Activated CD8-positive, alpha-beta memory T cell treated with anti-CD3 and anti-CD28 coated beads, Interleukin-2, amount 50 U/mL, for 4 hours (primary cell): ENCODE measurements around the gene SLPI.

Source experiments
- DNase-seq: peaks from one replicate; pipeline ENCODE4 v3.0.0-alpha.2; 2020

SLPI gene, protein sequence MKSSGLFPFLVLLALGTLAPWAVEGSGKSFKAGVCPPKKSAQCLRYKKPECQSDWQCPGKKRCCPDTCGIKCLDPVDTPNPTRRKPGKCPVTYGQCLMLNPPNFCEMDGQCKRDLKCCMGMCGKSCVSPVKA

DNA sequence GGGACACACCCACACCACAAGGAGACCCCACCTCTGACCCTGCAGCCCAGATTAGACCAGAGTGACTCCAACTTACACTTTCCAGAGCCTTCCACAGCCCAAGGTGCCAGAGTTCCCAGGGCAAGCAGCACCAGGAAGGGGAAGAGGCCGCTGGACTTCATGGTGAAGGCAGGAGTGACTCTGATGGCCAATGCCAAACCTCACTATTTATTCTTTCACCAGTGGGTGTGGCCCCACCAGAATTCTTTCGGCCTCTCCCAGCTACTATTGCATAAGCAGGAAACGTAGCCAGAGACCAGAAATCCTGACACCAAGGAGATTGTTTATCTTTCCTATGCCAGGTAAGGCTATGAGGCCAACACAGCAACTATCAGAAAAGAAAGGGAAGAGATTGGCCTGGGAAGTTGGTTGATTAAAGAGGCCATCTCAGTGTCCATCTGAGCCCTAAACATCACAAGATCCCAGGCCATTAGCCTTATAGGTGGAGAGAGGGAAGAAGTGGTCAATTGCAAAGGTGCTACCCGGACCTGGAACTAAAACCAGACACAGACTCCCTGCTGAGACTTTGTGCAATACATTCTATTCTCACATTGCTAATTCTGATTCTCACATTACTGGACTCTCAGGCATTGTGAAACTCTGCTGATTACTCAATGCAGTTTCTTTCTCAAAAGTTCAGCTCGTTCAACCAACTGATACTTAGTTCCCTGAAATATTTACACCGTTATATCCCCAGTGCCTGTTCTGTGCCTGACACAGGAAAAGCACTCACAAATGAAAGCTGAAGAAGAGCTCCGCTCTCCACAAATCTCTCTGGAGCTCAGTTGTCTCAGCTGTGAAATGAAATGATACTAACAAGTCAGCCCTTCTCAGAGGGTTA lies at the start of gene SLPI:
Gene SLPI (minus strand): TSS at position 182 of the 880 bp plus-strand sequence. CDS start 21 bp downstream, at position 161.
- DNase-seq = no peak

DNA sequence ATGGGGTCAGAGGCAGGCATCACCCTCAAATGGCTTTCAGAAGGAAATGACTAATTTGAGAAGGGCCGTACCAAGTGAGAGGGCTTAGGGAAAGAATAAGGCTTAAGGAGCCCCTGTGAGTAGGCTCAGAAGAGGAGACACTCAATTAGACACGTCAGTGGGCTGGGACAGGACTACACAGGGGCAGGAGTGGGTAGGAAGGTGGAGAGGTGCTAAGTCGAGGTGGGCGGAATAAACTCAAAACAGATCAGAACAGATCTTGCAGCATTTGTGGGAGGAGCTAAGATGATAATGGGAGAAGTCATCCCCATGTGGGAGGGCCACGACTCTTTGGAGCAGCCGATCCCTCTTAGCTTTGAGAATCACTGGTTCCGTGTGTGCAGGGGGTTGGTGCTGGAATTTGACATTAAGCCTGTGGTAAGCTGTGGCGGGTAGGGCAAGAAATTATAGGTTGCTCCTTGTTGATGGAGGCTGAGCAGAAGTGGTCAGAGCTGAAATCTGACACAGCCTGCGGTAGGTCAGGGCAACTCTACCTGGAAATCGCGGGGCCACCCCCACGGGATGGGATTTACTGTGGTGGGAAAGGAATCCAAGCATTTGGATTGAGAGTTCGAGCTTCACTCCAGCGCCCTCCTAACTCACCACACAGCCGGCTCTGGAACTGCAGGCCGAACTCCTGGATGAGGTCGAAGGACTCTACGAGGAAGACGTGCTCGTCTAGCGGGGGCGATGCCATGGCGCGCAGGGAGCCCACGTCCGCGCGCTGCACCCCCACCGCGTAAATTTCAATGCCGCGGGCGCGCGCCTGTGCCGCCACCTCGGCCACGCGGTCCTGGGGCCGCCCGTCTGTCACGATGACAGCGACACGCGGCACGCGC lies 49.5 kb upstream of the SLPI start:
- DNase-seq = no peak

DNA sequence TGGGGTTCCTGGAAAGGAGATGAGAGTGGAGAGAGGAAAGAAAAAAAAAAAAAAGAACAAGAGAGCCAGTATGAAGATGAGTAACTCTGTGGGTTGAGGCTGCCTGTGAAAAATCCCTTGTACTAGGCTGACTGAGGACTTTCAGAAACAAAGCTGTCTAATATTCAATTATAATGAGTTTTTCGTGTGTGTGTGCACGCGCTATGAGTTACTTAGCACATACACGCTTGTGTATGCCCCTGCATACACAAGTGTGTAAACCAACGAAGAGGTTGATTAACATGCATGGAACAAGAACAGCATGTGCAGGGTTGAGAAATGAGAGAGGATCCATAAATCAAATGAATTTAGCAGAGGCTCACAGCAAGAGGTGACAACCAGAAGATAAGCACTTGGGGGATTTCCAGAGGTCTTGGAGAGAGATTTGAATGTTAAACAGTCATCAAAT lies 47.5 kb upstream of the SLPI start:
- DNase-seq = no peak

DNA sequence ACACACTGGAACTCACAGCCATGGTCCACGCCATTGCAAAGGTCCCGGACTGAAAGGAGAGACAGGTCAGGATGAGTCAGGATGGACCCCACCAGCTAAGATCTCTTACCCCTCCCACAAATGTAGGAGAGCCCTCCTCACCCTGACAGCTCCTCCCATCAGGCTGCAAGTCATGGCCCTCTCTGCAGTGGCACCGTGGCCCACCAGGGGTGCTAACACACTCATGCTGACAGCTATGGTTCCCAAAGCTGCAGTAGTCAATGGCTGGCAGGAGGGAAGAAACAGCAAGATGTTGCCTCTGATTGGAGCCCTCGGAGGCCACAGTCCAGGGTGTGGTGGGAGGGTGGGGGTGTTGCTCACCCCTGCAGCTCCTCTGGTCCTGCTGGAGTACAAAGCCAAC lies 46.6 kb upstream of the SLPI start:
- DNase-seq = no peak

DNA sequence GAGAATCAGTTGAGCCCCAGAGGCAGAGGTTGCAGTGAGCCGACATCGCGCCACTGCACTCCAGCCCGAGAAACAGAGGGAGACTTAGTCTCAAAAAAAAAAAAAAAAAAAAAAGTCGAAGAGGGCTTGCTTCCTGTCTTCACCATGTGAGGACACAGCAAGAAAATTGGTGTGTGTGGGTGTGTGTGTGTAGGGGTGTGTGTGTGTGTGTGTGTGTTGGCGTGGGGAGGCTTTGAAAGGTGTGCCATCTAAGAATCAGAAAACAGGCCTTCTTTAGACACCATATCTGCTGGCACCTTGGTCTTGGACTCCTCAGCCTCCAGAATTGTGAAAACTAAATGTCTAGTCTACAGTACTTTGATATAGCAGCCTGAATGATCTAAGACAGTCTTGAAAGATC lies 45.4 kb upstream of the SLPI start:
- DNase-seq = no peak

DNA sequence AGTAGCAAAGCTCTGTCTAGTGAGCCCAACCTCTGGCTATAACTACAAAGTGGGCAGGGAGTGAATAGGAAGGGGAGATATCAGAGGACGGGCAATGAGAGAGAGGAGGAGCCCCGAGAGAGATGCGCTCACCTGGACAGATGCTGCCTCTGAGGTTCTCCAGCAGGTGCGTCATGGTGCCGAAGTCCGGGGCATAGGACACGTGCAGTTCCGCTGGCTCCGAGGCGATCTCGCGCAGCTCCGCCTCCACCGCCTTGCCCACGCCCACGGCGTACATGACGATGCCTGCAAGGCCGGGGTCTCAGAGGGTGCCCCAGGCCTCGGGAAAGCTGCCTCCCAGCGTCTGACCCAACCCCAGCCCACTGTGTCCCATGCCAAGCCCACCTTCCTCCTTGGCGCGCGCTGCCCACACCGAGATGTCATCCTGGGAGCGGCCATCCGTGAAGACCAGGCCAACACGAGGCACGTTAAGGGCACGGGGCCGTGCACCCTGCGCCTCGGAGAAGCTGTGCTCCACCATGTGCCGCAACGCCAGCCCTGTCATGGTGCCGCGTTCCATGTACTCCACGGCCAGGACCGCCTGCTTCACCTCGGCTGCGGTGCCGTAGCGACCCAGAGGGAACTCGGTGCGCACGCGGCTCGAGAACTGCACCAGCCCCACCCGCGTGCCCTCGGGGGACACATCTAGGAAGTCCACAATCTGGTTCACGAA lies 43.6 kb upstream of the SLPI start:
- no peak for DNase-seq

DNA sequence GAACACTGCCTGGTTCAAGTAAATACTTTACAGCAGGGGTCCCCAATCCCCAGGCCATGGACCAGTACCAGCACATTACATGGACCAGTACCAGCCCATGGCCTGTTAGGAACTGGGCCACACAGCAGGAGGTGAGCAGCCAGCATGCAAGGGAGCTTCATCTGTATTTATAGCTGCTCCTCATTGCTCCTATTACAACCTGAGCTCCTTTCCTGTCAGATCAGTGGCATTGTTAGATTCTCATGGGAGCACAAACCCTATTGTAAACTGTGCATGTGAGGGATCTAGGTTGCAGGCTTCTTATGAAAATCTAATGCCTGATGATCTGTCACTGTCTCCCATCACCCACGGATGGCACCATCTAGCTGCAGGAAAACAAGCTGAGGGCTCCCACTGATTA lies 40.3 kb upstream of the SLPI start:
- no peak for DNase-seq

DNA sequence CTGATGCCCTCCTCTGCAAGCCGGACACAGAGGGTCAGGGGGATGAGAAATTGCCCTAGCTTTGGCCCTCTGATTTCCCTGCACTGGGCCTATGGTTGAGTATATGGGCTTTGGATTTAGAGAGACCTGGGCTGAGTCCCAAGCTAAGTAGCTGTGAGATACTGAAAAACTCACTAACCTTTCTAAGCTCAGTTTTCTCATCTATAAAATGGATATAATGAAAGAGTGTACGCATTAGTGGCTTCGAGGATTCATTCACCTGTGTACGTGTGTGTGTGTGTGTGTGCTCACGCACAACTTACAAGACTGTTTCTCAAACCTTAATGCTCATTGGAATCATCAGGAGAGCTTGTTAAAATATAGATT lies 39.6 kb upstream of the SLPI start:
- no peak for DNase-seq

DNA sequence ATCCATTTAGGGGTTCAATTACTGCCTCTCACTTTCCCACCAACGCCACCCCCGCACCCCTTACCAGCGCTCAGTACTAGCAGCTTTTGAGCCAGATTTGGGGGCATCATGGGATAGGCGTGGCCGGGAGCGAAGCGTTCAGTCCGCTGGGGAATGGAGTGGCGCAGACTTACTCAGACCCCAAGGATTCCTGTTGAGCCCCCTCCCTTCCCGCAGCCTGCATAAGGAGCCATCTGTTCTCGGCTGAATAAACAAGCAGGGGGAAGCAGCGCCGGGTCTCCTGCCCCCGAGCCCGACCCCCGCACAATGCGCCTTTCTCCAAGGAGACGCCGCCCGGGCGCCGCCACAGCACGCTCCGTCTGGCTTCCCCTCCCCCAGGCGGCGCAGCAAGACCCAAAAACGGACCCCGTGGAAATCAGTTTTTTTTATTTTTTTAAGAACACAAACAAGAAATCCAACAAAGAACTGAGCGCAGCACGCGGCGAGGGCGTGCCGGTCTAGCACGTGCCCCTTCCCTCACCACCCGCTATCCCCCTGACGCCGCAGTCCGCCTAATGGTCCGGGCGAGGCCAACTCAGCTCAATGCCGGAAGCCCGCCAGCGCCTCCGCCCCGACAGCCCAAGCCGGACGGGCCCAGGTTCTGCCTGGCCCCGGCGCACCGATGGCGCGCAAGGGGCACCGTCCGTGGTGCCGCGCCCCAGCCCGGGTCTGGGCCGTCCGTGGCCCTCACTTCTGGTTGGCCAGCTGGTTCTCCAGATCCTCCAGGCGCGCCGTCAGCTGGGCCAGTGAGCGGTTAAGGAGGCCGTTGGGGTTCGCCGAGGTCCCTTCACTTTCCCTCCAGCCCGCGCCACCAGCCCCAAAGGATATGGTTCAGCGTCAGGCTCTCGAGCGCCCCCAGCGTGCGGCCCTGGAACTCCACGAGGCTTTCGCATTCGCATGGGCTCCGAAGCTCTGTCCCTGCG lies 39.0 kb upstream of the SLPI start:
- DNase-seq = peak; percentile 84

DNA sequence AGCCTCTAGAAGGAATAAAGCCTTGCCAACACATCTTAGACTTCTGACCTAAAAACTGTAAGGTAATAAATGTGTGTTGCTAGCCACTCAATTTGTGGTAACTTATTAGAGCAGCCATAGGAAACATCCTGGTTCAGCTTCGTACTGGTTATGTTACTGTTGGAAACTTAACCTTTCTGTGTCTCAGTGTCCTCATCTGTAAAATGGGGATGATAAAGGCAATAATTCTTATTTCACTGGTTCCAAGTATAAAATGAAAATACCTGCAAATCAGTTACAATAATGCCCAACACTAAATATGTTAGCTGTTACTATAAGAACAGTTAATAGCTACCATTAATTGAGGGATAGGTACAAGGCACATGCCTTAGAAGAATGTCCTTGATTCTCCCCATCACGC lies 38.0 kb upstream of the SLPI start:
- DNase-seq = no peak

DNA sequence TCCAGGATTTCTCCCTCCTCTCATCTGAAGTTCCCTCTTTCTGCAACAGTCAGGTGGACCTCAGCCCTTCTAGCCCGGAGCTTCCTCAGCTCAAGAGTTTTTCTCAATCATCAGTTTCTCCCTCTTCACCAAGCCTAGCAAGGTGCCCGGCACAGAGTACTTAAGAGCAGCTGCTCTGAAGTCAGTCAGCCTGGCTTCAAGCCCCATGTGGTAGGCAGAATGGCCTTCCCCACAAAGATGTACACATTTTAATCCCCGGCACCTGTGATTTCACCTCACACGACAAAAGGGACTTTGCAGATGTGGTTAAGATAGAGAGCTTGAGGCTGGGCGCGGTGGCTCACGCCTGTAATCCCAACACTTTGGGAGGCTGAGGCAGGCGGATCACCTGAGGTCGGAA lies 37.2 kb upstream of the SLPI start:
- no peak for DNase-seq

DNA sequence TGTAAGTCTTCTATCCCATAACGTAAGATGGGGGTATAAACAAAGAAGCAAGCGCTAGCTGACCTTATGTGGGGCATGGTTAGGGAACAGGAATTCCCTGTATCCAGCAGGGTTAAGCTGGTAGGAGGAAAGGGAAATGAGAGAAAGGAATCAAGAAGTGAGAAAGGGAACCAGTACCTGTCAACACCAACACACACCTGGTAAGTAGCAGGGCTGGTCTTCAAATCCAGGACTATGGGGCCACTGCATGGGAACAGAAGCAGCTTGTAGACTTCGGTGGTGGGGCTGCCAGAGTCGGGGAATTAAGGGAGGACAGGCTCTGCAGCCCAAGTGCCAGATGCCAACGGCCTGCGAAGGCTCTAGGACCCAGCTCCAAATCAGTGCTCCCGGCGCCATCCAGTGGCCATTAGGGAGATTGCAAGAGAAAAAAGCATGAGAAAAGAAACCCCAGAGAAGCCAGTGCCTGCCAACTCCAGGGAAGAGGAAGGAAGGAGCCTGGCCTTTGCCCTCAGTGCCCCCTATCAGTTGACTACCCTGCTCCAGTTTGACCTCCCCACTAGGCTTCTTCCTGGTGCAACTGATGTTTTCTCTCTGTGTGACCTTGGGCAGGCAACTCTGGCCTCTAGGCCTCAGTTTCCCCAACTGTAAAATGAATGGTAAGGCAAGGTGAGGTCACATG lies 36.5 kb upstream of the SLPI start:
- peak; percentile 63 for DNase-seq

DNA sequence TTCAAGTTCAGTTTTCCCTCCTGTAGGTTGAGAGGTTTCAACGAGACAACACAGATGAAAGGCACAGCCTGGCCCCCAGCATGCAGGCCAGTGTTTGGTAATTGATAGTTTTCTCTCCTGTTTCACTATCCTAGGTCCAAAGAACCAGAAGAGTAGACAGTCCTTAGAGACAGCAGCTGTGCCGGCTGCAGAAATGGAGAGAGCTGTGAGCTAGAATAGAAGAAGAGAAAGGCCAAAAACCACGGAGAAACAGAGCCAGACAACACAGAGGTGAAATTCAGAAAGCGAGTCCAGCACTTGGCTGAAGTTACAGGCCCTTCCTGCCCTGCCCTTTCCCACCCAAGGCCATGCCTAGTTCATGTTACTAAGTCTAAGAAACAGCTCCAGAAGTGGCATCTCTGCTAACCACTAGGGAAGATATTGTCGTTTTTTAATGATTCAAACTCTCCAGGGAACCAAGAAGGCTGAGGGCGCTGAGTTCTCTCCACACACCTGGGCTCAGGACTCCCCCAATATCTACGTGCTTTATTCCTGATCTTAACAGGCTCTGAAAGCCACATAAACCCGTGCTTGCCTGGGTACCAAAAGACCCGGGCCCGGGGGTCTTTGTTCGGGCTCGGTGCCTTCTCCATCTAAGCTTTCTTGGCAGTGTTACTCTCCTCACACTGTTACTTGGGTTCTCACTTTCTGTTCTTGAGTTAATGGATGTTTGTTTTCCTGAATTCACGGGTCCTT lies 35.7 kb upstream of the SLPI start:
- no peak for DNase-seq

DNA sequence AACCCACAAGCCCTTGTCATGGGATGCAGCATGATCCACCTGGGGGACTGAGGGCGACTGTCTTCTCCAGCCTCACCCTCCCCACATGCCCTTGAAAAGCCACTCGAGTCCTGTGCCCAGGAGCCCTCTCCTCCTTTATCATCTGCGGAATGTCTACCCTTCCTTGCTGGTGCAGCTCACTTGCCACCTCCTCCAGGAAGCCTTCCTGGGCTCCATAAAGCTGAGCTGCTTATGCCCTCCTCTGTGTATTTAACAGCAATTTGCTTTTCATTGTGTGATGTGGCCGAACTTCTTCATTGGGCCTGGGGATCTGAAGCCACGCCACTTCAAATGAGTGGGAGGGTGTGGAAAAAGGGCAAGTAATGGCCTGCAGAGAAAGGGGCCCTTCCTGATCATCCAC lies 34.5 kb upstream of the SLPI start:
- DNase-seq = no peak

DNA sequence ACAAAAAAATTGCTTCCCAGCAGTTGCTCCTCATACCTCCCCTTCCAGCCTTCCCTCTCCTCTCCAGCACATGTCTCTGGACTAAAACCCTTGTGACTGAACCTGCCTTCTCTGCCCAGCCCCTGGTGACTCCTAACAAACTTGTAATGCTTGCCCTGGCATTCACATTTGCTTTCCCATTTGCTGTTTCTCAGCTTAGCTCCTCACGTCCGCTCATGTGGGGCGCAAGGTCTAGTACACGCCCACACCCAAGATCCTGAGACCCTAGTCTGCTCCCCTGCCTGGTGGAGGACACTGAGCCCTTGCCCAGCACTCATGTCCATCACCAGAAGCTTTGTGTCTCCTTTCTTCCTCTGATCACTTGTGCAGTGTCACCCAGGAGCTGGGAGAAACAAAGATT lies 34.0 kb upstream of the SLPI start:
- no peak for DNase-seq

DNA sequence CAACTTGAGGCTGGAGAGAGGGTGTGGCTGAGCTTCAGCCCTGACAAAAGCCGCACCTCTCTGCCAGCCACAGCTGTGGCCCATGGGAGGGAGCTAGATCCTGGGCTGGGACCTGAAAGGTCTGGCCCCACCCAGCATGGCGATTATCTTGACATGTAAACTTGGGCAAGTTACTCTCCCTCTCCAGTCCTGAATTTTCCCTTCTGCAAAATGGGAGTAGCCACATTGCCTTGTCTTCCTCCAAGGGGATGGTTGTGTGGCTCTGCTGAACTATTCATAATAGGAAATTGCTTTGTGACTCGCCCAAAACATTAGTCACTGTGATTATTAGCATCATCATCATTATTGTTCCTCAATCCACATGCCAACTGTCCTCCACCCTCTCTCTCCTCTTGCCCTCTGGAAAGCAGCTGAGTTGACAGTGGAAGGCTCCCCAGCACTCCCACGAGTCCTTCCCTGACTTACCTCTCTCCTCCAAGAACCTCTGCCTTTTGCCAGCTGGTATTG lies 29.2 kb upstream of the SLPI start:
- no peak for DNase-seq

DNA sequence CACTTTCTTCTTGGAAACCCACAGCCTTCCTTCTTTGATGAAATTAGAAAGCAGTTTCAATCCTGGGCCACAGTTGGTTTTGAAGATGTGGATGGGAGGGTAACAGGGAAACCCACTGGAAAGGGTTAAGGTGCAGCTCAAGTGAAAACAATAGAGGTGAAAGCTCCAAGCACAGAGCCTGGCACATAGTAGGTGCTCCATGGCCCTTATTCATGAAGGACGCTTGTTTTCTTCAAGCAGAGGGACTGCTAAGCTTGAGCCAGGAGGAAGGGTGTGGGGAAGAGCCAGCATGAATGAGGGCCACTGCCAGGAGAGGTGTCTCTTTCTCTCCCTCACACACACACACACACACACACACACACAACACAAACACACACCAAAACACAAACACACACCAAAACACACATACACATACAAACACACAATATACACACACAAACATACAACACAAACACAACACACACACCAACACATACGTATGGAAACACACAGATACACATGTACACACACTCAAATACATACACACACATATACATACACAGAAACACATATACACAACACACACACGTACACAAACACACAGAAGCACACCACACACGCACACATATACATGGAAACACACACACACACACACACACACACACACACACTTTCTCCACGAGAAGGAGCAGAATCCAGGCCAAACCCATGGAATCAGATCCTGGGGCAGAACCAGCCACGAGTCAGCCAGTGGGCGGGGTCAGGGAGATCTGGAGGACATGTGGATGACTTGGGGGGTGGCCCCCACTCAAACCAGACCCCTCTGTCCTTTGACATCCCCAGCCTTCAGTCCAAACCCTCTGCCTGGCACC lies 28.6 kb upstream of the SLPI start:
- no peak for DNase-seq

DNA sequence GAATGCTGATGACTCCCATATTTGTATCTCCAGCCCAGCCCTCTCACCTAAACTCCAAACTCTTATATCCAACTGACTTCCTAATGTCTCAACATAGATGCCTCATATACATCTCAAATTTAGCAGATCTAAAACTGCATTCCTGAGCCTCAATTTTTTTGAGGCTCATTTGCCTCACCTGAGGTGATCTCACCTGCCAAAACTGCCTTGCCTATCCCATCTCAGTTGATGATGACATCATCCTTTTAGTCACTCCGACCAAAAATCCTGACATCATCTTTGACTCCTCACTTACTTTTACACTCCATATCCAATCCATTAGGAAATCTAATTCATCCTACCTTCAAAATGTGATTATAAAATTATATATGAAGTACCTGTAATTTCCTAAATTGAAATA lies 25.6 kb upstream of the SLPI start:
- DNase-seq = no peak

DNA sequence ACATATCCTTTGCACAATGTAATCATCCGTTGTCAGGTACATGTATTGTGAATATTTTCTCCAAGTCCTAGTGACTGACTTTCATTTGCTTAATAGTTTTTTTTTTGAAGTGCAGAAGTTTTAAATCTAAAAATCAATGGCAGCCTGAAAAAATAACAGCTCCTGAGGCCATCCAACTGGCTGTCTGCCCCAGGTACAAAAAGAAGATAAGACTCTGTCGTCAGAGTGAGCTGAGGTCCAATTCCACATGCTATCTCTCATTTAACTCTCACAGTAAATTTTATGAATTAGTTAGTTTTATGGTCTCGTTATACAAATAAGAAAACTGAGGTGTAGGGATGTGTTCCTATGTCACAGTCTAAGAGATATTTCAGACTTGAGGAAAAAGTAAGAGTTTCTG lies 21.0 kb upstream of the SLPI start:
- DNase-seq = no peak
